GM12878 (cell line): Measurements from ENCODE around the gene SOBP.

Experiments
- CTCF ChIP-seq, 3 experiments: IDR thresholded peaks in 2 of 3; conservative IDR thresholded peaks in 1 of 3; 2 replicates each; pipeline ENCODE4 v1.5.1; 2011; ENCODE audit warnings: low read depth in 3 of 3, low read length in 3 of 3, mild to moderate bottlenecking in 3 of 3, control low read depth in 2 of 3, moderate library complexity in 2 of 3, inconsistent platforms in 1 of 3, mixed read lengths in 1 of 3; ENCODE audit not compliant: control insufficient read depth in 2 of 3, insufficient read depth in 1 of 3; ENCODE audit errors: extremely low read depth in 1 of 3
- EED ChIP-seq: sonication (generic); IDR thresholded peaks from 2 replicates; pipeline ENCODE4 v1.6.1; 2016; ENCODE audit warnings: antibody characterized with exemption, low read depth
- JUNB ChIP-seq: IDR thresholded peaks from 2 replicates; pipeline ENCODE4 v1.6.1; 2016; ENCODE audit warnings: antibody characterized with exemption, mild to moderate bottlenecking
- NKRF ChIP-seq: fragments of 450-650 bp; conservative IDR thresholded peaks from 2 replicates; pipeline ENCODE4 v1.6.1; 2017; ENCODE audit warnings: mild to moderate bottlenecking, moderate library complexity
- POLR2A ChIP-seq: IDR thresholded peaks from 2 replicates; pipeline ENCODE4 v1.6.1; 2011; ENCODE audit warnings: low read depth, mild to moderate bottlenecking, low read length
- RAD21 ChIP-seq: IDR thresholded peaks from 2 replicates; pipeline ENCODE4 v1.6.1; 2011; ENCODE audit warnings: mild to moderate bottlenecking, low read depth, low read length, moderate library complexity; ENCODE audit not compliant: insufficient read depth
- RCOR1 ChIP-seq: conservative IDR thresholded peaks from 2 replicates; pipeline ENCODE4 v1.6.1; 2012; ENCODE audit warnings: low read depth, low read length, improper control_type of control experiment
- SUZ12 ChIP-seq: fragments of 200-600 bp; sonication (generic); IDR thresholded peaks from one replicate; pipeline ENCODE4 v1.6.1; 2018; ENCODE audit warnings: antibody characterized with exemption, mild to moderate bottlenecking; ENCODE audit not compliant: unreplicated experiment
- WRNIP1 ChIP-seq: IDR thresholded peaks from 2 replicates; pipeline ENCODE4 v1.6.1; 2011; ENCODE audit warnings: low read depth, low read length, improper control_type of control experiment, borderline replicate concordance
- ZNF24 ChIP-seq: fragments of 450-650 bp; IDR thresholded peaks from 2 replicates; pipeline ENCODE4 v1.6.1; 2017; ENCODE audit warnings: antibody characterized with exemption, mild to moderate bottlenecking
- TF ChIP-seq, protein P1 (sequence below): IDR thresholded peaks from 2 replicates; pipeline ENCODE4 v1.6.1; 2012; ENCODE audit warnings: low read depth, low read length, improper control_type of control experiment

- TF ChIP-seq, protein P1, sequence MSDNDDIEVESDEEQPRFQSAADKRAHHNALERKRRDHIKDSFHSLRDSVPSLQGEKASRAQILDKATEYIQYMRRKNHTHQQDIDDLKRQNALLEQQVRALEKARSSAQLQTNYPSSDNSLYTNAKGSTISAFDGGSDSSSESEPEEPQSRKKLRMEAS, result no peak
- TF ChIP-seq RAD21 (no peak), CTCF (IDR thresholded peaks at IDR 0.05 in 2 of 3, conservative IDR thresholded peaks at IDR 0.05 in 1 of 3; ENCODE audit: control insufficient read depth in 2 of 3, extremely low read depth in 1 of 3, insufficient read depth in 1 of 3, low read depth in 3 of 3, low read length in 3 of 3) (no peak), POLR2A (no peak), WRNIP1 (no peak), JUNB (no peak), RCOR1 (no peak), NKRF (no peak), SUZ12 (no peak), ZNF24 (no peak), EED (no peak)
Measured at GRCh38 chr6:107479089-107479690, 10.7 kb upstream of the SOBP start.
